Inferior parietal cortex (tissue), 1 donor: ENCODE measurements around the gene DLG1.

Experiments
- DNase-seq: peaks from one replicate; pipeline ENCODE4 v3.0.0-alpha.2; 2016; ENCODE audit errors: extremely low spot score

The DLG1 gene

GRCh38 chr3:197317250-197317963 lies 19.0 kb upstream of the DLG1 start:
- no peak for DNase-seq

DNA sequence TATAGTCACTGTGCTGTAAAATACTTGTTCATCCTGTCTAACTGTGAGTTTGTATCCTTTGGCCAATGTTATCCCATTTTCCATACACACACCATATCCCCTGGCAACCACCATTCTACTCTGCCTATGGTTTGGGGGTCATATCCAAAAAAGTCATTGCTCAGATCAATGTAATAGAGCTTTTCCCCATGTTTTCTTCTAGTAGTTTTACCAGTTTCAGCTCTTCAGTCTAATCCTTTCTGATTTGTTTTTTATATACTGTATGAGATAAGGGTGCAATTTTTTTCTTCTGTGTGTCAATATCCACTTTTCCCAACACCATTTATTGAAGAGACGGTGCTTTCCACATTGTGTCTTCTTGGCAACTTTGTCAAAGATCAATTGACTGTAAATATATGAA lies 14.0 kb upstream of the DLG1 start:
- no peak for DNase-seq

- no peak for DNase-seq
These were observed 13.2 kb upstream of the DLG1 start for GRCh38 chr3:197311591-197311990.

DNA sequence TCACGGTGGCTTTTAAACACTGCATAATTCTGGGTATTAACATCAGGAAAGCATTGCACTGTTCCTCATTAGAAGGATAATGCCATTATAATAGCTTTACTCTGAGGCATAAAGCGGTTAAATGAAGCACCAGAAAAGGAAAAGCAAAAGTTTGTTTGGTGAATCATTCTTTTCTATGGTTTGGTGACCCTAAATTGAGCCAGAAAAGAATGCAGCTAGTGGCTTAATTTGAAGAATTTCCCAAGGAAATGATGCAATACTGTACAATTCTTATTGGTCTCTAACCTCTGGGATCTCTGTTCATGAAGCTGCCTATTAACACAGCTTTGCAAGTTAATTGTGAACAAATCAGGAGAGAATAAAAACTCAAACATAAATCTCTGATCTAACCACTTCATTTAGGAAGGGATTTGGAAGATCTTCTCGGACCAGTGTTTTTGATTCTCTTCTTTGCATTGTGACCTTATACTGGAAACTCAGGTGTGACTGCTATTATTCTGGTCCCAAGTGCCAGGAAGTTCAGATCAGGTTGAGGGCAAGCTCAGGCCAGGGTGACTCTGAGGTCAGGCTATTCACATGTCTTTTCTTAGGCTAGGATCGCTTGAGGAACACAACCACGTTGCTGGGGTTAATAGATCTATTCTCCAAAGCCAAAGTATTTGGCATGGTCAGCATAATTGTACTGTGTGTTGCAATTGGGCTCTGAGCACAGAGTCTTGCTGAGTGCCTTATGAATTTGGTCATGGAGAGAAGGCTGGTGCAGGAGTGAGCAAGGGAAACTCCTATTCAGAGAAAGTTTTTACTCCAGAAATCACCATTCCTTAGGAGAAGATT lies 11.3 kb upstream of the DLG1 start:
- DNase-seq: no peak

GRCh38 chr3:197308591-197308990 lies 10.2 kb upstream of the DLG1 start:
- no peak for DNase-seq

GRCh38 chr3:197306374-197307086 lies 8.1 kb upstream of the DLG1 start:
- DNase-seq: no peak

- DNase-seq: no peak
These were observed 7.4 kb upstream of the DLG1 start for GRCh38 chr3:197305854-197306253.

DNA sequence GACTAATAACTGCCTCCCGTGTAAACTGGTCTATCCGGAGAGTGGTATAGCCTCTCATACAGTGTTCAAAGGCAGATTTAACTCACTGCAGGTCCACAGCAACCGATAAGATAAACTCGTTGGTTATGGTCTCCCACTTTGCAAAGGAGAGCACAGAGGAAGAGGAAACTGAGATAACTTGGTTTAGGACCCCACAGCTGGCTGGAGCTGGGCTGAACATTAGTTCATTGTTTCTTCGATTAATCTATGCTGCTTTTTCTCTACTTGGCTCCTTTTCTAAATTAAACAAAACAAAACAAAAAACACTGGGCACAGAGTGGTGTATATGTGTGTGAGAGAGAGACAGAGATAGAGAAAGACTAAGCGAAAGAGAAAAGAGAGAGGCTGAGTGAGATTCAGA lies 5.0 kb upstream of the DLG1 start:
- DNase-seq: no peak

DNA sequence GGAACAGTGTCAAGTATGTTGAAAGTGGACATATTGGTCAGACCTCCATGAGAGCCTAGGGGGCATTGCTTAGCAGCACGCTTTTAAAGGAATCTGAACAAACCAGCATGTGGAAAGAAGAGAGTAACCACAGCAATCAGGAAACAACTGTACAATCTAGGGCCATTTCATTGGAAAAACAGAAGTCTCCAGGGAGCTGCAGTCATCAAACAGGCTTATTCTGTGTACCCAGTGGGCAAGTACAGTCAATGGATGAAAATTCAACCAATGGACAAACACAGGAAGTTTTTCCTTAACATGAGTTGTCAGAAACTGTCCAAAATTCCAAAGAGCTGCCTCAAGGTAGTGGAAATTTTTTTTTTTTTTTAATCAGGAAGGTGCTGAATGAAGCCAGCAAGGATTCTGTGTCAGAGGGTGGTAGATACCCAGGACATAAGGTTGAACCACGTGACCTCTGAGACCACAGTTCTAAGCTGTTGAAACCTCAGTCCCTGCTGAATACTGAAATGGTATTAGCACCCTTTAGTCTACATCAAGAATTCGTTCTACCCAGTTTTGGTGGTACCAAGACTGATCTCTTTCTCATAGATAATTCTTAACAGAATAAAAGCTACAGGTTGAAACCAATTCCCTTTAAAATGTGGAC lies 4.4 kb upstream of the DLG1 start:
- DNase-seq: no peak

- DNase-seq: no peak
These were observed 3.6 kb upstream of the DLG1 start for GRCh38 chr3:197302033-197302432.

DNA sequence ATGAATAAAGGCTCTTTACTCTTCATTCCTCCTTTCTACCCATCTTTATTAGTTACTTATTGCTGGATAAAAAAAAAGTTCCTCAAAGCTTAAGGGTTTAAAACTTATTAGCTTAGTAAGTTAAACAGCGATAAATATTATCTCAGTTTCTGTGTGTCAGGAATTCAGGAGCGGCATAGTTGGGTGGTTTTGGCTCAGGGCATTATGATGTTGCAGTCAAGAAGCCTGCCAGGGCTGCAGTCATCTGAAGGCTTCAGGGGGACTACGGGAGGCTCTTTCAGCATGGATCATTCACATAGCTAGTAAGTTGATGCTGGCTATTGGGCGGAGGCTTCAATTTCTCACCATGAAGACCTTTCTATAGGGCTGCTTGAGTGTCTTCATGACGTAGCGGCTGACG lies 1.9 kb upstream of the DLG1 start:
- no peak for DNase-seq

DNA sequence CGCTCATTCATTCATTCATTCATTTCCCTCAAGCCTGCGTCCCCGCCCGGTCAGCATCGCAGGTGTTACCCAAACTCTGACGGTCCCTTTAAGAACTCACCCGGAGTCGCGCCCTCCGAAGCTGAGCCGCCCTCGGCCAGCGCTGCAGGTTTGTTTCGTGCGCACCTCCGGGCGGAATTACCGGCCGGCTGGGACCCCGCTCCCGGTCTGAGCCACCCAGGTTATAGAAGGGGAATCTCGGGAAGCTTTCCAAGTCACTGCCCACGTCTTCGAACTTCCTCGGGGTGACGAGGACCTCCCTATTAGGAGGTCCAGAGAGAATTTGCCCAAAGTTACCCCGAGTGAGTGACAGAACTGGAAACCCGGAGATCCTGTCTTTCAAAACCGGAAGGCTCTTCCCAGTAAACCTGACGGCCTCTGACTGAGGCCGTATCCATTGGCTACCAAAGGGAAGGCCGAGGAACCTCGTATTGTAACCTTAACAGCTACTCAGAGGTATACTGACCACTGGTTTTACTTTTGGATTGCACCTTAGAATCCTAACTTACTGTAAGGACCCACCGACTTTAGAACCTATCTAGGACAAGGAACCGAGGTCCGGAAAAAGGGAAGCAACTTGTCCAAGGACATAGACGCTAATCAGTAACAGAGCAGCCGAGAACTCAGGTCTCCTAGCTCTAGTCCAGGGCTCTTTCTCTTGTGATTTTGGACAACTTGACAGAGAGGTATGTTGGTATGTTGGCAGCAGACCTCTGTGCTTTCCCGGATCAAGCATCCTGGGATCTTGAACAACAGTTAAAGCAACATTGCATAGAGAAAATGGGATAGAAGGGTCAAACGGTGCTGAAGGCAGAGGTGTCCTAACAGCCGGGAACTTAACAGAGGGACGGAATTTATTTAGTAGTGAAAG lies 788 bp upstream of the DLG1 start:
- DNase-seq: no peak

- peak; percentile 79 for DNase-seq
These were observed 704 bp downstream of the DLG1 start for GRCh38 chr3:197297476-197298340.

- no peak for DNase-seq
These were observed 1.4 kb downstream of the DLG1 start for GRCh38 chr3:197297002-197297401.

GRCh38 chr3:197296545-197296944 lies 1.9 kb downstream of the DLG1 start:
- DNase-seq: no peak

GRCh38 chr3:197295871-197296270 lies 2.5 kb downstream of the DLG1 start:
- DNase-seq: no peak

- no peak for DNase-seq
These were observed 4.7 kb downstream of the DLG1 start for GRCh38 chr3:197293605-197294237.

DNA sequence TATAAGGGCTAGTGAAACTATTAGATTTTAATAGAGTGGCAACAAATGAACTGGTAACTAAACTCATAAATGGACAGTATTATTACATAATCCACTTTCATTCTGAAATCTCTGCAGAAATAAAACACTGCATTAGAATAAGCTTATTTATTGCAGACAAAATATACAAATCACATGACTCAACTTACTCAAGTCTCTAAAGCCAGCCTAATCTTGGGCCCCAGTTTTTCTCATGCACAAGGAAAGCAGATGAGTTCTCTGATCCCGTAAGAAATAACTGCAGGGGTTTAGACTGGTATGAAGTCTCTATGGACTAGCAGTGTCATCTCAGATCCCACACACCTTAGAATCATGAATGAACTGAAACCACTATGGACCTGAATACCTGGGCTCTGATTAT lies 5.8 kb downstream of the DLG1 start:
- no peak for DNase-seq

- no peak for DNase-seq
These were observed 6.2 kb downstream of the DLG1 start for GRCh38 chr3:197292083-197292646.
